Cardiac fibroblast (primary cell): ENCODE results near the gene EMILIN1.
A peak's percentile ranks its signal among the peaks of the same experiment; 100 is the strongest.

Experiments
- DNase-seq, 2 donors: peaks; one replicate each; pipeline versions ENCODE4 v3.0.0 to v3.0.0-alpha.2; 2010; ENCODE audit warnings: low read depth in 2 of 2
- H3K4me3 ChIP-seq, 2 donors: replicated peaks in 1 of 2; 1 replicate in 1 of 2; 2 replicates in 1 of 2; pipeline ENCODE4 v1.5.1; 2011; ENCODE audit warnings: low read depth in 2 of 2, low read length in 2 of 2, mild to moderate bottlenecking in 2 of 2, moderate library complexity in 1 of 2
- TF ChIP-seq, protein P1 (sequence below): IDR thresholded peaks from one replicate; pipeline ENCODE4 v1.5.1; 2011; ENCODE audit warnings: low read depth, mild to moderate bottlenecking, low read length, inconsistent platforms

EMILIN1 gene

GRCh38 chr2:27133905-27134780 is 55.7 kb downstream of the EMILIN1 start, which contains the start of gene PREB:
TSS of gene PREB (minus strand) at chr2:27134636. CDS start at chr2:27134421, 215 bp downstream.
- peak; percentile 93 to 97 for DNase-seq
- TF ChIP-seq, protein P1, sequence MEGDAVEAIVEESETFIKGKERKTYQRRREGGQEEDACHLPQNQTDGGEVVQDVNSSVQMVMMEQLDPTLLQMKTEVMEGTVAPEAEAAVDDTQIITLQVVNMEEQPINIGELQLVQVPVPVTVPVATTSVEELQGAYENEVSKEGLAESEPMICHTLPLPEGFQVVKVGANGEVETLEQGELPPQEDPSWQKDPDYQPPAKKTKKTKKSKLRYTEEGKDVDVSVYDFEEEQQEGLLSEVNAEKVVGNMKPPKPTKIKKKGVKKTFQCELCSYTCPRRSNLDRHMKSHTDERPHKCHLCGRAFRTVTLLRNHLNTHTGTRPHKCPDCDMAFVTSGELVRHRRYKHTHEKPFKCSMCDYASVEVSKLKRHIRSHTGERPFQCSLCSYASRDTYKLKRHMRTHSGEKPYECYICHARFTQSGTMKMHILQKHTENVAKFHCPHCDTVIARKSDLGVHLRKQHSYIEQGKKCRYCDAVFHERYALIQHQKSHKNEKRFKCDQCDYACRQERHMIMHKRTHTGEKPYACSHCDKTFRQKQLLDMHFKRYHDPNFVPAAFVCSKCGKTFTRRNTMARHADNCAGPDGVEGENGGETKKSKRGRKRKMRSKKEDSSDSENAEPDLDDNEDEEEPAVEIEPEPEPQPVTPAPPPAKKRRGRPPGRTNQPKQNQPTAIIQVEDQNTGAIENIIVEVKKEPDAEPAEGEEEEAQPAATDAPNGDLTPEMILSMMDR: peak; percentile 36
- H3K4me3 ChIP-seq: peak within 1 kb of the TSS; percentile 68 to 93

GRCh38 chr2:27134781-27135477 is 56.5 kb downstream of the EMILIN1 start:
- TF ChIP-seq, protein P1: no peak
- peak overlapping the region in 1 of 2 donors; percentile 21 for H3K4me3 ChIP-seq
- no peak for DNase-seq

GRCh38 chr2:27135478-27135955 is 57.1 kb downstream of the EMILIN1 start:
- TF ChIP-seq, protein P1: no peak
- no peak overlapping the region for H3K4me3 ChIP-seq
- no peak for DNase-seq
